Heart left ventricle (tissue), 13 donors: ENCODE data around the gene WWOX.

Experiments used
- POLR2A ChIP-seq, 2 donors: fragments of 450-650 bp; IDR thresholded peaks; one replicate each; pipeline ENCODE4 v1.6.1; 2017; ENCODE audit warnings: antibody characterized with exemption in 2 of 2, mild to moderate bottlenecking in 2 of 2, moderate library complexity in 2 of 2
- TF ChIP-seq, protein P1 (sequence below), 12 donors: fragments of 200-600 bp; sonication (generic) in 4 of 12; IDR thresholded peaks; one replicate each; pipeline versions ENCODE4 v1.5.0 to v1.8.0; 2018 to 2022; ENCODE audit warnings: antibody characterized with exemption in 12 of 12, mild to moderate bottlenecking in 5 of 12
- donor health status: ischemic (EF 13 %, LVEDD 7.1; RV severe dilation, severe dysfunction).
- donor health status: DM: no; HTN: yes; CAD: no.
- donor health status: DM: no; HTN: no; CAD: no.
- donor health status: ischemic (EF 25% LVEDD 6.9; RV normal size, moderate dysfunction).
- donor health status: ischemic (EF 25% LVEDD 5.7; RV mildly dilated, moderate dysfunction).
- donor health status: ischemic (EF 35%, LVEDD 5.7; RV mildly dilated, moderate dysfunction).
- donor health status: nonischemic (EF 11% LVEDD 7.7; RV severe dilation, severe dysfunction).
- donor health status: DM: yes; HTN: yes; CAD: no.
- donor health status: PGD.
- donor health status: ischemic (EF 29% LVEDD 5.4; RV normal size, mild dysfunction).
- donor health status: nonischemic (EF 23%, LVEDD 6.1; RV moderate dilation, normal function).

GRCh38 chr16:78317564-78318240, 218.2 kb downstream of the WWOX start:
- TF ChIP-seq, protein P1, sequence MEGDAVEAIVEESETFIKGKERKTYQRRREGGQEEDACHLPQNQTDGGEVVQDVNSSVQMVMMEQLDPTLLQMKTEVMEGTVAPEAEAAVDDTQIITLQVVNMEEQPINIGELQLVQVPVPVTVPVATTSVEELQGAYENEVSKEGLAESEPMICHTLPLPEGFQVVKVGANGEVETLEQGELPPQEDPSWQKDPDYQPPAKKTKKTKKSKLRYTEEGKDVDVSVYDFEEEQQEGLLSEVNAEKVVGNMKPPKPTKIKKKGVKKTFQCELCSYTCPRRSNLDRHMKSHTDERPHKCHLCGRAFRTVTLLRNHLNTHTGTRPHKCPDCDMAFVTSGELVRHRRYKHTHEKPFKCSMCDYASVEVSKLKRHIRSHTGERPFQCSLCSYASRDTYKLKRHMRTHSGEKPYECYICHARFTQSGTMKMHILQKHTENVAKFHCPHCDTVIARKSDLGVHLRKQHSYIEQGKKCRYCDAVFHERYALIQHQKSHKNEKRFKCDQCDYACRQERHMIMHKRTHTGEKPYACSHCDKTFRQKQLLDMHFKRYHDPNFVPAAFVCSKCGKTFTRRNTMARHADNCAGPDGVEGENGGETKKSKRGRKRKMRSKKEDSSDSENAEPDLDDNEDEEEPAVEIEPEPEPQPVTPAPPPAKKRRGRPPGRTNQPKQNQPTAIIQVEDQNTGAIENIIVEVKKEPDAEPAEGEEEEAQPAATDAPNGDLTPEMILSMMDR (IDR thresholded peaks at IDR 0.05): no peak
- no peak for TF ChIP-seq POLR2A (IDR thresholded peaks at IDR 0.05)
